AG08395 (cell line): ENCODE data around the gene METAP1D.
A peak's percentile ranks its signal among the peaks of the same experiment; 100 is the strongest.
"Not testable (repeated sequence)": the region's sequence is repeated elsewhere in the genome, so short reads cannot be mapped to it uniquely, and the experiment has no call there.

Experiments used
- DNase-seq: peaks from one replicate; pipeline ENCODE4 v3.0.0; 2012; ENCODE audit warnings: mixed read lengths, low spot score

Gene METAP1D

GRCh38 chr2:171997031-171997430 is 2.7 kb upstream of the METAP1D start:
- DNase-seq, result not testable (repeated sequence)

GRCh38 chr2:171999161-171999560 is 592 bp upstream of the METAP1D start:
- no peak for DNase-seq

GRCh38 chr2:172000696-172001361 is 1.1 kb downstream of the METAP1D start:
- DNase-seq, result no peak

GRCh38 chr2:172007372-172007771 is 7.6 kb downstream of the METAP1D start:
- no peak for DNase-seq

GRCh38 chr2:172009823-172010222 is 10.1 kb downstream of the METAP1D start:
- DNase-seq, result no peak

- no peak for DNase-seq
These were observed 12.2 kb downstream of the METAP1D start for GRCh38 chr2:172011812-172012575.

- no peak for DNase-seq
These were observed 13.1 kb downstream of the METAP1D start for GRCh38 chr2:172012677-172013391.

- DNase-seq, result no peak
These were observed 13.6 kb downstream of the METAP1D start for GRCh38 chr2:172013396-172013795.

GRCh38 chr2:172021074-172021931 is 21.6 kb downstream of the METAP1D start:
- no peak for DNase-seq

GRCh38 chr2:172021955-172022354 is 22.2 kb downstream of the METAP1D start:
- peak; percentile 68 for DNase-seq

- DNase-seq, result no peak
These were observed 31.8 kb downstream of the METAP1D start for GRCh38 chr2:172031536-172031935.

GRCh38 chr2:172038121-172038520 is 38.4 kb downstream of the METAP1D start:
- no peak for DNase-seq

- DNase-seq, result peak; percentile 87
These were observed 38.9 kb downstream of the METAP1D start for GRCh38 chr2:172038604-172039003.

GRCh38 chr2:172039011-172039704 is 39.4 kb downstream of the METAP1D start:
- no peak for DNase-seq

- no peak for DNase-seq
These were observed 40.6 kb downstream of the METAP1D start for GRCh38 chr2:172040311-172040710.

GRCh38 chr2:172046080-172046678 is 46.4 kb downstream of the METAP1D start:
- DNase-seq, result no peak

GRCh38 chr2:172046866-172047565 is 47.3 kb downstream of the METAP1D start:
- DNase-seq, result no peak

- DNase-seq, result no peak
These were observed 48.1 kb downstream of the METAP1D start for GRCh38 chr2:172047566-172048507.
